Measurements from ENCODE around the gene STC2. TPM values are rescaled to one million over a fixed set of nuclear protein-coding genes. Genes with fewer than 3 reads are reported as not detected.

STC2 gene
- total RNA-seq, 2 experiments from 2014 or later = not detected

- no peak for DNase-seq (ENCODE audit: low spot score)
- intact Hi-C loops (cut with micrococcal nuclease; ENCODE audit: unreplicated experiment) = loop anchor here (1.0 kb wide), 2 partner anchors 38 to 279 kb away; no protein-coding TSS in a partner anchor
- Histone ChIP-seq H3K9me3 (ENCODE audit: low read length) (no peaks in the 10 kb centered on the region), H3K4me2 (ENCODE audit: low read length) (peak overlapping the region; percentile 40; the same call in 1 of the 2 replicates), H3K4me3 (ENCODE audit: low read depth, low read length, poor library complexity, severe bottlenecking) (no peak overlapping the region), H3K9me2 (ENCODE audit: insufficient read depth, low read length) (no peaks in the 10 kb centered on the region), H3K4me1 (ENCODE audit: insufficient read depth, low read length, poor library complexity, severe bottlenecking) (no peaks in the 10 kb centered on the region), H2AFZ (ENCODE audit: low read length) (peak overlapping the region; percentile 66), H4K20me1 (ENCODE audit: insufficient read depth, low read length) (no peaks in the 10 kb centered on the region), H3K36me3 (ENCODE audit: insufficient read depth, low read length) (no peaks in the 10 kb centered on the region), H3K27ac (ENCODE audit: low read depth, low read length, poor library complexity, severe bottlenecking) (no peak overlapping the region), H3K79me2 (ENCODE audit: insufficient read depth, low read depth, low read length) (no peaks in the 10 kb centered on the region)
- no TSS peak for BruUV-seq (replicated peaks)
- POLR2A ChIA-PET = interaction anchor here (0.7 kb wide), 1 partner anchor 323 kb away, joined by 3 read pairs; no protein-coding TSS in a partner anchor
- TF ChIP-seq, protein P1, sequence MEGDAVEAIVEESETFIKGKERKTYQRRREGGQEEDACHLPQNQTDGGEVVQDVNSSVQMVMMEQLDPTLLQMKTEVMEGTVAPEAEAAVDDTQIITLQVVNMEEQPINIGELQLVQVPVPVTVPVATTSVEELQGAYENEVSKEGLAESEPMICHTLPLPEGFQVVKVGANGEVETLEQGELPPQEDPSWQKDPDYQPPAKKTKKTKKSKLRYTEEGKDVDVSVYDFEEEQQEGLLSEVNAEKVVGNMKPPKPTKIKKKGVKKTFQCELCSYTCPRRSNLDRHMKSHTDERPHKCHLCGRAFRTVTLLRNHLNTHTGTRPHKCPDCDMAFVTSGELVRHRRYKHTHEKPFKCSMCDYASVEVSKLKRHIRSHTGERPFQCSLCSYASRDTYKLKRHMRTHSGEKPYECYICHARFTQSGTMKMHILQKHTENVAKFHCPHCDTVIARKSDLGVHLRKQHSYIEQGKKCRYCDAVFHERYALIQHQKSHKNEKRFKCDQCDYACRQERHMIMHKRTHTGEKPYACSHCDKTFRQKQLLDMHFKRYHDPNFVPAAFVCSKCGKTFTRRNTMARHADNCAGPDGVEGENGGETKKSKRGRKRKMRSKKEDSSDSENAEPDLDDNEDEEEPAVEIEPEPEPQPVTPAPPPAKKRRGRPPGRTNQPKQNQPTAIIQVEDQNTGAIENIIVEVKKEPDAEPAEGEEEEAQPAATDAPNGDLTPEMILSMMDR (conservative IDR thresholded peaks at IDR 0.05; ENCODE audit: low read length) = no peak
- no peak for TF ChIP-seq EZH2phosphoT487 (IDR thresholded peaks at IDR 0.05; ENCODE audit: borderline replicate concordance, low read depth, low read length)
- CTCF ChIA-PET (ENCODE audit: unreplicated experiment) = interaction anchor here (1.1 kb wide), 1 partner anchor 37 kb away, joined by 3 read pairs; no protein-coding TSS in a partner anchor
Measured at GRCh38 chr5:173294673-173295320, 33.4 kb downstream of the STC2 start.

GRCh38 chr5:173293817-173294672 lies 34.2 kb downstream of the STC2 start:
- H3K4me1 ChIP-seq (ENCODE audit: insufficient read depth, low read length, poor library complexity, severe bottlenecking) = no peaks in the 10 kb centered on the region
- no peak overlapping the region for H3K27ac ChIP-seq (ENCODE audit: low read depth, low read length, poor library complexity, severe bottlenecking)
- H3K36me3 ChIP-seq (ENCODE audit: insufficient read depth, low read length) = no peaks in the 10 kb centered on the region
- H3K79me2 ChIP-seq (ENCODE audit: insufficient read depth, low read depth, low read length) = no peaks in the 10 kb centered on the region
- no peak overlapping the region for H3K4me3 ChIP-seq (ENCODE audit: low read depth, low read length, poor library complexity, severe bottlenecking)
- BruUV-seq (replicated peaks) = no TSS peak
- peak overlapping the region; percentile 66 for H2AFZ ChIP-seq (ENCODE audit: low read length)
- no peaks in the 10 kb centered on the region for H4K20me1 ChIP-seq (ENCODE audit: insufficient read depth, low read length)
- H3K4me2 ChIP-seq (ENCODE audit: low read length) = peak overlapping the region; percentile 40
- H3K9me3 ChIP-seq (ENCODE audit: low read length) = no peaks in the 10 kb centered on the region
- peak; percentile 75 for DNase-seq (ENCODE audit: low spot score)
- CTCF ChIA-PET (ENCODE audit: unreplicated experiment) = no interaction called here
- H3K9me2 ChIP-seq (ENCODE audit: insufficient read depth, low read length) = no peaks in the 10 kb centered on the region
- intact Hi-C loops (cut with micrococcal nuclease; ENCODE audit: unreplicated experiment) = loop anchor here (1.0 kb wide), 2 partner anchors 38 to 279 kb away; no protein-coding TSS in a partner anchor
- POLR2A ChIA-PET = no interaction called here
- TF ChIP-seq, protein P1 (conservative IDR thresholded peaks at IDR 0.05; ENCODE audit: low read length) = peak; percentile 95
- TF ChIP-seq EZH2phosphoT487 (IDR thresholded peaks at IDR 0.05; ENCODE audit: borderline replicate concordance, low read depth, low read length) = no peak
